IPS-18a (cell line): ENCODE results near the gene MAML3.

ENCODE experiments used
- H3K27ac ChIP-seq: one replicate; pipeline ENCODE4 v1.5.1; 2013; ENCODE audit warnings: low read length
- H3K27me3 ChIP-seq: one replicate; pipeline ENCODE4 v1.6.1; 2013; ENCODE audit warnings: mild to moderate bottlenecking, low read length; ENCODE audit not compliant: control insufficient read depth, insufficient read depth
- H3K36me3 ChIP-seq: one replicate; pipeline ENCODE4 v1.6.1; 2013; ENCODE audit warnings: low read depth, low read length; ENCODE audit not compliant: control insufficient read depth
- H3K4me1 ChIP-seq: one replicate; pipeline ENCODE4 v1.6.1; 2013; ENCODE audit warnings: low read depth, low read length; ENCODE audit not compliant: control insufficient read depth
- H3K4me3 ChIP-seq: one replicate; pipeline ENCODE4 v1.5.1; 2013; ENCODE audit warnings: low read length
- H3K9ac ChIP-seq: one replicate; pipeline ENCODE4 v1.6.1; 2013; ENCODE audit warnings: mild to moderate bottlenecking, low read length, moderate library complexity
- H3K9me3 ChIP-seq: one replicate; pipeline ENCODE4 v1.6.1; 2013; ENCODE audit warnings: low read depth, low read length; ENCODE audit not compliant: control insufficient read depth

The MAML3 gene

GRCh38 chr4:140138428-140138827 is 15.6 kb downstream of the MAML3 start:
- no peaks in the 10 kb centered on the region for H3K27me3 ChIP-seq
- H3K9me3 ChIP-seq = no peaks in the 10 kb centered on the region
- no peak overlapping the region for H3K9ac ChIP-seq
- H3K36me3 ChIP-seq = no peaks in the 10 kb centered on the region
- peaks cover 22% of the 10 kb centered on the region for H3K4me1 ChIP-seq
- H3K27ac ChIP-seq = no peak overlapping the region
- H3K4me3 ChIP-seq = no peak overlapping the region

GRCh38 chr4:140137671-140138070 is 16.3 kb downstream of the MAML3 start:
- H3K9me3 ChIP-seq = no peaks in the 10 kb centered on the region
- no peak overlapping the region for H3K4me3 ChIP-seq
- no peaks in the 10 kb centered on the region for H3K36me3 ChIP-seq
- H3K27ac ChIP-seq = no peak overlapping the region
- H3K27me3 ChIP-seq = no peaks in the 10 kb centered on the region
- peaks cover 22% of the 10 kb centered on the region for H3K4me1 ChIP-seq
- H3K9ac ChIP-seq = no peak overlapping the region

GRCh38 chr4:140136509-140136908 is 17.5 kb downstream of the MAML3 start:
- Histone ChIP-seq H3K9me3 (no peaks in the 10 kb centered on the region), H3K36me3 (no peaks in the 10 kb centered on the region), H3K27ac (no peak overlapping the region), H3K9ac (no peak overlapping the region), H3K4me1 (peaks cover 22% of the 10 kb centered on the region), H3K4me3 (no peak overlapping the region), H3K27me3 (no peaks in the 10 kb centered on the region)

DNA sequence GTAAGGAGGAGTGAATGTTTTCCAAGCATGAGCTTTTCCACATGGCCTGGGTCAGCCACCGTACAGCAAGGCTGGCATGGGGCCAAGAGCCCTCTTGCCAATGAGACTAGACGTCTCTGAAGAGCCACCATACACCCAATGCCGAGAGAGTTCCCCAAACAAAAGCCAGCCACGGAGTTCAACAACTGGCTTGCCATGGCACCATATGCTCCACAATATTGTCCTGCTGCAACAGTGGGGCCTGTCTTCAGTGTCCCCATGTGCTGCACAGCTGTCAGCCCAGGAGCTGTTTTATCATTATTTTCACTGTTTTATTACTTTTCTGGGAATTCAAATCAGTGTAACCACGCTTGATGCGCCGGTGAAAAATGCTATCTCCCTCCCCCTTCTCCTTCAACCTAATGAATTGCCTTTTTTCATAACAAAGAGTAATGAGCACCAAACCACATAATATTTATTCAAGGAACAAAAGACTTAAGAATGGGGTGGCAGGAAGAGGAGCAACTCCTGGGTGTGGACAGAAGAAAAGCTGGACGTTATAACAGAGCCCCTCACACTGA is 18.4 kb downstream of the MAML3 start:
- Histone ChIP-seq H3K4me3 (no peak overlapping the region), H3K36me3 (no peaks in the 10 kb centered on the region), H3K27ac (no peak overlapping the region), H3K9me3 (no peaks in the 10 kb centered on the region), H3K4me1 (peaks cover 22% of the 10 kb centered on the region), H3K9ac (no peak overlapping the region), H3K27me3 (no peaks in the 10 kb centered on the region)

DNA sequence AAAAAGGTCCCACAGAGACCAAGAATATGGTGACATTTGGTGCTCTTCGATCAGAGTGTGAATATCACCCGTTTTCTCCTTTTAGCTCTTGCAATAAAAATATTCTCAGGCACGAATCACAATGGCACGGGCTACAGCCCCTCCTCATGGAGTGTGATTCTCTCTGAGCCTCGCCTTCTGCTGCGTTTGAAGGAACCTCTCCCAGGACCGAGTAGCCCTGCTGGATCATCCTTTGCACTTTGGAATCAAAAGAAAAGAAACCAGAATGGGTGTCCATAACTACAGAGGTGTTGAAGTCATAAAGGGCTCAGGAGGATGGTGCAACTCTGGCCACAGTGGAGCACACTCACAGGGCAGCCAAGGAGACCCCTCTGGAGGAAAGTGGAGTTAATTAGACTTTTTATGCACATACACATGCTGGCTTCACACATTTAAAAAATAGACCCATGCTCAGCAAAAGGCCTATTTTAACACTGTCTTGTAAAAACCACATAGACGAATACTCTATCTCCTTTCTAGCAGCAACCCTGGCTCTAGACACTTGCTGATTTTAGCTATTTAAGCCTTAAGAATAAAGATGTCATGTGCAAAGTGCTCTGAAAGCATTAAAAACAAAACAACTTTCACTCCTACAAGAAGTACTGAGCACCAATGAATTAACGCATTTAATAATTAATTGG is 19.1 kb downstream of the MAML3 start:
- H3K9ac ChIP-seq = no peak overlapping the region
- no peak overlapping the region for H3K27ac ChIP-seq
- H3K27me3 ChIP-seq = no peaks in the 10 kb centered on the region
- no peaks in the 10 kb centered on the region for H3K9me3 ChIP-seq
- H3K4me1 ChIP-seq = peaks cover 22% of the 10 kb centered on the region
- H3K36me3 ChIP-seq = no peaks in the 10 kb centered on the region
- H3K4me3 ChIP-seq = no peak overlapping the region

GRCh38 chr4:140133576-140133975 is 20.4 kb downstream of the MAML3 start:
- no peaks in the 10 kb centered on the region for H3K9me3 ChIP-seq
- H3K36me3 ChIP-seq = no peaks in the 10 kb centered on the region
- no peak overlapping the region for H3K4me3 ChIP-seq
- peaks cover 22% of the 10 kb centered on the region for H3K4me1 ChIP-seq
- no peak overlapping the region for H3K27ac ChIP-seq
- H3K27me3 ChIP-seq = no peaks in the 10 kb centered on the region
- no peak overlapping the region for H3K9ac ChIP-seq

DNA sequence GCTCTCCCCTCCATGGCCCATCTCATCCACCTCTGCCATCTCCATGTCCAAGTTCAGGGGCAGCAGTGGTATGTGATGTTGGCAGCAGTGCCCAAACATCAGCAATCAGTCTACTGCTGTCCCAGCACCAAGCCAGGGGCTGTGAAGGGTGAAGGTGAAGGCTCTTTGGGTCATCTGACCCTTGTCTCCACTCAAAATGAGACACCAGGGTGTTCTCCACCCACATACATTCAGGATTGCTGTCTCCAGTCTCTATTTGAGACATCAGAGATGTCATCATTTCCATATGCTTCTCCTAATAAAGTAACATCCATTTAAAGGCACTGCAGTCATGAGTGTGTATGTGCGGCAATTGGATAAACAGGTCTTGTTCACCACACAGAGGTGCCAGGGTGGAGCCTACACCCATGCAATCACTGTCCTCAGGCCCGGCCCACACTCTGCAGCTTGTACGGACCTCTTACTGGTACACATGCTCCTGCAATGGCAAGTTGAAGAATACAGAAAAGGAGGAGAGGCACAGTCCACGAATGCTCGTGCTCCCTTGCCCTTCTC is 22.2 kb downstream of the MAML3 start:
- H3K4me1 ChIP-seq = peaks cover 11% of the 10 kb centered on the region
- no peaks in the 10 kb centered on the region for H3K9me3 ChIP-seq
- no peaks in the 10 kb centered on the region for H3K36me3 ChIP-seq
- no peak overlapping the region for H3K27ac ChIP-seq
- no peak overlapping the region for H3K9ac ChIP-seq
- no peak overlapping the region for H3K4me3 ChIP-seq
- H3K27me3 ChIP-seq = no peaks in the 10 kb centered on the region

DNA sequence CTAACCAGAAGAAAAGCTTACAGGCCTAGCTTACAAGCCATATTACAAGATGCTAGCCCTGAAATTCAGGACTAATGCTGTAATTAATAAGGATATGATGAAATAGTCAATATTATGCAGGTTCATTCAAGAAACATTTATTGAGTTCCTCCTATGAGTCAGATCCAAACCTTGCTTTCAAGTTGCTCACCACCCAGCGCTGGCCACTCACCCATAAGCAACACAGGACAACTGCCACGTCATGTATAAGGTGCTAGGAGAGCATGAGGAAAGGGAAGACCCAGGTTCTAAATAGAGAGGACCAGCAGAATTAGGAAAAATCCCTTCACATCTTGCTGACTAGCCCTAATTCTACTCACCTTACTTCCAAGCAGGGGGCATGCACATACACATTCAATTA is 23.3 kb downstream of the MAML3 start:
- Histone ChIP-seq H3K4me3 (no peak overlapping the region), H3K27me3 (no peaks in the 10 kb centered on the region), H3K9ac (no peak overlapping the region), H3K4me1 (peaks cover 5% of the 10 kb centered on the region), H3K36me3 (no peaks in the 10 kb centered on the region), H3K27ac (no peak overlapping the region), H3K9me3 (no peaks in the 10 kb centered on the region)

DNA sequence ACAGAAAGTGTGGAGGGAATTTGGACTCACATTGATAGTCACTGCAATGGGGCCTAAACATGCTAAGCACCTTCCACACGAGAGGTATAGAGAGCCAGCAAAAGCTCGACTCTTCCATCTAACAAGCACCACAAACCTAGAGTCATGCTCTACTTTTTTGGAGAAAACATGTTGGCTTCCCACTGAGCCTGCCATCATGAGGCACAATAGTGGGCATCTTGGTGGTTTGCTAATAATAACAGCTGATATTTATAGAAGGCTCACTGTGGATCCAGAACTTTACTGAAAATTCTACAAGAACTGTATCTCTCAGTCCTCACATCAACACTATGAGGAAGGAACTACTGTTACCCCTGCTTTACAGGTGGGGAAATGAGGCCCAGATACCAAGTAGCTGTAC is 26.6 kb downstream of the MAML3 start:
- Histone ChIP-seq H3K27ac (no peak overlapping the region), H3K36me3 (no peaks in the 10 kb centered on the region), H3K4me3 (no peak overlapping the region), H3K9me3 (no peaks in the 10 kb centered on the region), H3K9ac (no peak overlapping the region), H3K27me3 (no peaks in the 10 kb centered on the region), H3K4me1 (no peaks in the 10 kb centered on the region)

DNA sequence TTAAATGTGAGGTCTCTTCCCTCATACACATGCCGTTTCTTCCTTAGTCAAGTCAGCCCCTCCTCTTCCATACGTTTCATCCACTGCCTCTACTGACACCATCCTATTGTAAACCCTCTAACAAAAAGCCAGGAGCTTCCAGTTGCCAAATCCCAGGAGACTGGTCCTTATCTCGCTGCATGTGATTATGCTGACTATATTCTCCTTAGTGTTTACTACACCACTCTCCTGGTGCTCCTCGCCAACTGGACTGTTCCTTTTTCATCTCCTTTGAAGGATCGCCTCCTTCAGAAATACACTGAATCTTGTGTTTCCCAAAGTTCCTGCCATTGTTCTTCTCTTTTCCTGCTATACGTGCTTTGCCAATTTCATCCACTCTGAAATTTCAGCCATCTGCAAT is 27.7 kb downstream of the MAML3 start:
- H3K27ac ChIP-seq = no peak overlapping the region
- H3K9me3 ChIP-seq = no peaks in the 10 kb centered on the region
- H3K4me1 ChIP-seq = no peaks in the 10 kb centered on the region
- H3K27me3 ChIP-seq = no peaks in the 10 kb centered on the region
- no peak overlapping the region for H3K4me3 ChIP-seq
- H3K9ac ChIP-seq = no peak overlapping the region
- H3K36me3 ChIP-seq = no peaks in the 10 kb centered on the region

DNA sequence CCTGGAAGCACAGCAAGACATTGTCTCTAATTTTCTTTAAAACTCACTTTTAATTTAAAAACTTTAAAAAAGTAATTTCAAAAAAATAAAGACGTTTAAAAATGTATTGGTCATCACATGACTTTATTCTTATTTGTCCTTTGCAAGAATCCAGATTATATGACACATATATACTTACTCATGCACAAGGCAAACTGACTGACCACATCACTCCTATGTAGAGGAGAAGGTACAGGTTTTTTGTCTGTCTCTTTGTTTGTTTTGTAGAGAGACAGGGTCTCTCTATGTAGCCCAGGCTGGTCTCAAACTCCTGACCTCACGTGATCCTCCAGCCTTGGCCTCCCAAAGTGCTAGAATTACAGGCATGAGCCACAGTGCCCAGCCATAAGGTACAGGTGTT is 28.6 kb downstream of the MAML3 start:
- H3K27me3 ChIP-seq = no peaks in the 10 kb centered on the region
- no peak overlapping the region for H3K9ac ChIP-seq
- no peaks in the 10 kb centered on the region for H3K9me3 ChIP-seq
- H3K36me3 ChIP-seq = no peaks in the 10 kb centered on the region
- no peak overlapping the region for H3K4me3 ChIP-seq
- H3K4me1 ChIP-seq = no peaks in the 10 kb centered on the region
- no peak overlapping the region for H3K27ac ChIP-seq
